ENCODE results near the gene TOMT. TPM values are rescaled to one million over a fixed set of nuclear protein-coding genes. Genes with fewer than 3 reads are reported as not detected.

Gene TOMT
- total and polyA plus RNA-seq, 2 experiments from 2014 or later = not detected

DNA sequence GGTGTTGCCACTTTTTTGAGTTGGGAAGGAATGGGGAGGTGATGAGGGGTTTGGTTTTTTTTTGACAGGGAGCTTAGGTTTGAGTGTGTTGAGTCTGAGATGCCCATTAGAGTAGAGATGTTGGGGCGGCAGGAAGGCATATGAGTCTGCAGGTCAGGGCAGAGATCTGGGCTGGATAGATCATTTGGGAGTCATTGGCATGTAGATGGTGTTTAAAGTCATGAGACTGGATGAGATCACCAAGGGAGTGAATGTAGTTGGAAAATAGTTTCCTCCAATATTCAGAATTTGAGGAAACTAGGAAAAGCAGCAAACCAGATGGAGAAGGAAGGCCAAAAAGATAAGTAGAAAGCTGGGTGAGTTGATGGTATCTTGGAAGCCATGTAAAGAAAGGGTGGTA is 8.8 kb downstream of the TOMT start:
- H3K9me3 ChIP-seq (ENCODE audit: low read depth) = no peaks in the 10 kb centered on the region
- no peaks in the 10 kb centered on the region for H4K20me1 ChIP-seq (ENCODE audit: insufficient read depth, poor library complexity, severe bottlenecking)
- 100% methylated on average over 1 of the region's 1 CpG for WGBS (ENCODE audit: low lambda C conversion rate, missing lambda C conversion rate)
- no peaks in the 10 kb centered on the region for H3K27me3 ChIP-seq
- no peak overlapping the region for H3K4me3 ChIP-seq
- TF ChIP-seq EZH2 (IDR thresholded peaks at IDR 0.05; ENCODE audit: borderline replicate concordance) (no peak), EZH2phosphoT487 (IDR thresholded peaks at IDR 0.05; ENCODE audit: low read depth, severe bottlenecking, unreplicated experiment) (no peak)
- TF ChIP-seq, protein P1, sequence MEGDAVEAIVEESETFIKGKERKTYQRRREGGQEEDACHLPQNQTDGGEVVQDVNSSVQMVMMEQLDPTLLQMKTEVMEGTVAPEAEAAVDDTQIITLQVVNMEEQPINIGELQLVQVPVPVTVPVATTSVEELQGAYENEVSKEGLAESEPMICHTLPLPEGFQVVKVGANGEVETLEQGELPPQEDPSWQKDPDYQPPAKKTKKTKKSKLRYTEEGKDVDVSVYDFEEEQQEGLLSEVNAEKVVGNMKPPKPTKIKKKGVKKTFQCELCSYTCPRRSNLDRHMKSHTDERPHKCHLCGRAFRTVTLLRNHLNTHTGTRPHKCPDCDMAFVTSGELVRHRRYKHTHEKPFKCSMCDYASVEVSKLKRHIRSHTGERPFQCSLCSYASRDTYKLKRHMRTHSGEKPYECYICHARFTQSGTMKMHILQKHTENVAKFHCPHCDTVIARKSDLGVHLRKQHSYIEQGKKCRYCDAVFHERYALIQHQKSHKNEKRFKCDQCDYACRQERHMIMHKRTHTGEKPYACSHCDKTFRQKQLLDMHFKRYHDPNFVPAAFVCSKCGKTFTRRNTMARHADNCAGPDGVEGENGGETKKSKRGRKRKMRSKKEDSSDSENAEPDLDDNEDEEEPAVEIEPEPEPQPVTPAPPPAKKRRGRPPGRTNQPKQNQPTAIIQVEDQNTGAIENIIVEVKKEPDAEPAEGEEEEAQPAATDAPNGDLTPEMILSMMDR (IDR thresholded peaks at IDR 0.05; ENCODE audit: poor library complexity) = no peak
- H3K9me2 ChIP-seq (replicated peaks; ENCODE audit: insufficient read depth) = no peaks in the 10 kb centered on the region
- no peaks in the 10 kb centered on the region for H3K36me3 ChIP-seq (replicated peaks; ENCODE audit: insufficient read depth, low read depth)
- H3K27ac ChIP-seq = no peak overlapping the region
- DNase-seq (ENCODE audit: low spot score) = peak; percentile 2
- no peak overlapping the region for H2AFZ ChIP-seq
- no peaks in the 10 kb centered on the region for H3K79me2 ChIP-seq
- peaks cover 12% of the 10 kb centered on the region for H3K4me1 ChIP-seq (ENCODE audit: insufficient read depth)
- no peak overlapping the region for H3K4me2 ChIP-seq

DNA sequence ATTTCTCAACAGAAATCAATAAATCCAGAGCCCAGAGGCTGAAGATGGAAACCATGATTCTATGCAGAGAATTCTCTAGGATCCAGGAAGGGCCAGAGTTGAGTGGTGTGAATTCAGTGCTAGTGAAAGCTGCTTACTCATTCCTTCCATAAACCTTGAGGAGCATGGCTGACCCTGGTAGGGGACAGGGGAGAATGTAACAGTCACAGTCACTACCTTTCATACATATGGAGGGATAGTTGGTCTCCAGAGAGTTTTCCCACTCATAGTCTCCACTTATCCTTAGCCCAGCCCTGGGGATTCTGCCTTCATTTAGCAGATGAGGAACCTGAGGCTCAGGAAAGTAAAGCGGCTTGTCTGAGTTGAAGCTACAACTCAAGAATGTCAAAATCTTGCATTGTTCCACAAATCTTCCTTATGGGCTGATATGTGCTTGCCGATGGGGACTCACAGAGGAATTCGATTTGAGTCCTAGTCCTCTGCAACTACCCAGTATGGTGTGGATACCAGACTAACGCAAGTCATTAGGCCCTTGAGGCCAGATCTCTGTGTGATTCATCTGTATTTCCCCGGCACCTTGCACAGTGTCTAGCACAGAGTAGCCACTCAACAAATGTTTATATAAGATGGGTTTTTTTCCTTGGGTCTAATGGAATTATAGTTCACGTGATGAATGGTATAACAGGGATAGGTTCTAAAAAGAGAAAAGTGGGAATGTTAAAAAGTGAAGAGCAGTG is 10.5 kb downstream of the TOMT start:
- TF ChIP-seq, protein P1 (IDR thresholded peaks at IDR 0.05; ENCODE audit: poor library complexity) = no peak
- no peak for TF ChIP-seq EZH2 (IDR thresholded peaks at IDR 0.05; ENCODE audit: borderline replicate concordance)
- no peak for TF ChIP-seq EZH2phosphoT487 (IDR thresholded peaks at IDR 0.05; ENCODE audit: low read depth, severe bottlenecking, unreplicated experiment)
- Histone ChIP-seq H3K79me2 (no peaks in the 10 kb centered on the region), H3K27me3 (no peaks in the 10 kb centered on the region), H3K36me3 (replicated peaks; ENCODE audit: insufficient read depth, low read depth) (no peaks in the 10 kb centered on the region), H3K4me3 (no peak overlapping the region), H3K4me1 (ENCODE audit: insufficient read depth) (peaks cover 12% of the 10 kb centered on the region), H3K4me2 (no peak overlapping the region), H3K27ac (no peak overlapping the region), H3K9me2 (replicated peaks; ENCODE audit: insufficient read depth) (no peaks in the 10 kb centered on the region), H3K9me3 (ENCODE audit: low read depth) (no peaks in the 10 kb centered on the region), H4K20me1 (ENCODE audit: insufficient read depth, poor library complexity, severe bottlenecking) (no peaks in the 10 kb centered on the region), H2AFZ (no peak overlapping the region)
- WGBS (ENCODE audit: low lambda C conversion rate, missing lambda C conversion rate) = 88% methylated on average over 6 of the region's 6 CpGs
- no peak for DNase-seq (ENCODE audit: low spot score)

- no peak for DNase-seq (ENCODE audit: low spot score)
- no peak for TF ChIP-seq EZH2phosphoT487 (IDR thresholded peaks at IDR 0.05; ENCODE audit: low read depth, severe bottlenecking, unreplicated experiment)
- no peak for TF ChIP-seq EZH2 (IDR thresholded peaks at IDR 0.05; ENCODE audit: borderline replicate concordance)
- TF ChIP-seq, protein P1 (IDR thresholded peaks at IDR 0.05; ENCODE audit: poor library complexity) = no peak
- Histone ChIP-seq H3K4me3 (no peak overlapping the region), H3K4me2 (no peak overlapping the region), H3K36me3 (replicated peaks; ENCODE audit: insufficient read depth, low read depth) (no peaks in the 10 kb centered on the region), H3K9me3 (ENCODE audit: low read depth) (no peaks in the 10 kb centered on the region), H3K4me1 (ENCODE audit: insufficient read depth) (peaks cover 4% of the 10 kb centered on the region), H3K79me2 (no peaks in the 10 kb centered on the region), H3K9me2 (replicated peaks; ENCODE audit: insufficient read depth) (no peaks in the 10 kb centered on the region), H4K20me1 (ENCODE audit: insufficient read depth, poor library complexity, severe bottlenecking) (no peaks in the 10 kb centered on the region), H3K27me3 (no peaks in the 10 kb centered on the region), H2AFZ (no peak overlapping the region), H3K27ac (no peak overlapping the region)
- WGBS (ENCODE audit: low lambda C conversion rate, missing lambda C conversion rate) = 90% methylated on average over 6 of the region's 6 CpGs
Observed at GRCh38 chr11:72119198-72119597, 13.5 kb downstream of the TOMT start.

All from hepatocyte (in vitro differentiated cells).